Smooth muscle cell (in vitro differentiated cells): ENCODE data around the gene RASSF5. TPM values are rescaled to one million over a fixed set of nuclear protein-coding genes. Genes with fewer than 3 reads are reported as not detected.

Experiments used
- DNase-seq: peaks from one replicate; lab custom pipeline; 2025; ENCODE audit not compliant: unreplicated experiment; lab: John Stamatoyannopoulos, UW
- H2AFZ ChIP-seq: fragments of 200-600 bp; sonication (generic); 2 replicates; pipeline ENCODE4 v1.6.0; 2016; ENCODE audit warnings: antibody characterized with exemption, low read depth, mild to moderate bottlenecking
- H3F3A ChIP-seq: fragments of 200-600 bp; sonication (generic); 2 replicates; pipeline ENCODE4 v1.6.0; 2017; ENCODE audit warnings: antibody characterized with exemption, low read depth
- H3K27ac ChIP-seq: fragments of 200-600 bp; sonication (generic); 2 replicates; pipeline ENCODE4 v1.5.1; 2016; ENCODE audit warnings: low read depth, mild to moderate bottlenecking
- H3K27me3 ChIP-seq: fragments of 200-600 bp; sonication (generic); 2 replicates; pipeline ENCODE4 v1.6.1; 2016; ENCODE audit warnings: low read depth, mild to moderate bottlenecking
- H3K36me3 ChIP-seq: fragments of 200-600 bp; sonication (generic); 2 replicates; pipeline ENCODE4 v1.5.1; 2016; ENCODE audit warnings: low read depth
- H3K4me1 ChIP-seq: fragments of 200-600 bp; sonication (generic); 2 replicates; pipeline ENCODE4 v1.5.1; 2016; ENCODE audit warnings: low read depth
- H3K4me2 ChIP-seq: fragments of 200-600 bp; sonication (generic); 2 replicates; pipeline ENCODE4 v1.6.0; 2016; ENCODE audit warnings: mild to moderate bottlenecking
- H3K4me3 ChIP-seq: fragments of 200-600 bp; sonication (generic); 2 replicates; pipeline ENCODE4 v1.5.1; 2016; ENCODE audit warnings: mild to moderate bottlenecking
- H3K79me2 ChIP-seq: fragments of 200-600 bp; sonication (generic); 2 replicates; pipeline ENCODE4 v1.6.0; 2016; ENCODE audit warnings: low read depth, mild to moderate bottlenecking
- H3K9ac ChIP-seq: fragments of 200-600 bp; sonication (generic); 2 replicates; pipeline ENCODE4 v1.6.0; 2016; ENCODE audit warnings: low read depth
- H3K9me3 ChIP-seq: fragments of 200-600 bp; sonication (generic); replicated peaks from 2 replicates; pipeline ENCODE4 v1.5.1; 2016; ENCODE audit warnings: low read depth
- H4K20me1 ChIP-seq: fragments of 200-600 bp; sonication (generic); 2 replicates; pipeline ENCODE4 v1.6.0; 2016; ENCODE audit warnings: low read depth
- WGBS: methylation state at CpG from one replicate; pipeline ENCODE4 v1.1.7; 2016; ENCODE audit warnings: low lambda C conversion rate; 5-methylcytosine and 5-hydroxymethylcytosine counted together
- polyA plus RNA-seq: library from polyadenylated mRNA; unstranded; fragments of >200 nt; fragmentation: Nextera tagmentation; extraction: Ambion mirVana; gene quantifications from 2 replicates; pipeline ENCODE4 v1.2.1, GENCODE V29; 2016
- total RNA-seq: library from RNA; depleted of rRNA; stranded (reverse); fragments of >200 nt; gene quantifications from 2 replicates; pipeline ENCODE4 v1.2.3, GENCODE V29; 2014
- TF ChIP-seq, protein P1 (sequence below): fragments of 200-600 bp; sonication (generic); IDR thresholded peaks from 2 replicates; pipeline ENCODE4 v1.5.1; 2017; ENCODE audit warnings: borderline replicate concordance, mild to moderate bottlenecking, antibody characterized with exemption; ENCODE audit not compliant: insufficient read depth, poor library complexity, severe bottlenecking

Gene RASSF5
- total and polyA plus RNA-seq, 2 experiments from 2014 or later: 2.6 to 3.3 TPM

- TF ChIP-seq, protein P1, sequence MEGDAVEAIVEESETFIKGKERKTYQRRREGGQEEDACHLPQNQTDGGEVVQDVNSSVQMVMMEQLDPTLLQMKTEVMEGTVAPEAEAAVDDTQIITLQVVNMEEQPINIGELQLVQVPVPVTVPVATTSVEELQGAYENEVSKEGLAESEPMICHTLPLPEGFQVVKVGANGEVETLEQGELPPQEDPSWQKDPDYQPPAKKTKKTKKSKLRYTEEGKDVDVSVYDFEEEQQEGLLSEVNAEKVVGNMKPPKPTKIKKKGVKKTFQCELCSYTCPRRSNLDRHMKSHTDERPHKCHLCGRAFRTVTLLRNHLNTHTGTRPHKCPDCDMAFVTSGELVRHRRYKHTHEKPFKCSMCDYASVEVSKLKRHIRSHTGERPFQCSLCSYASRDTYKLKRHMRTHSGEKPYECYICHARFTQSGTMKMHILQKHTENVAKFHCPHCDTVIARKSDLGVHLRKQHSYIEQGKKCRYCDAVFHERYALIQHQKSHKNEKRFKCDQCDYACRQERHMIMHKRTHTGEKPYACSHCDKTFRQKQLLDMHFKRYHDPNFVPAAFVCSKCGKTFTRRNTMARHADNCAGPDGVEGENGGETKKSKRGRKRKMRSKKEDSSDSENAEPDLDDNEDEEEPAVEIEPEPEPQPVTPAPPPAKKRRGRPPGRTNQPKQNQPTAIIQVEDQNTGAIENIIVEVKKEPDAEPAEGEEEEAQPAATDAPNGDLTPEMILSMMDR: no peak
- no peaks in the 10 kb centered on the region for H3K36me3 ChIP-seq
- DNase-seq: no peak
- no peak overlapping the region for H3K4me3 ChIP-seq
- H4K20me1 ChIP-seq: no peaks in the 10 kb centered on the region
- no peak overlapping the region for H3K4me2 ChIP-seq
- WGBS: 68% methylated on average over 6 of the region's 6 CpGs
- no peak overlapping the region for H3K9ac ChIP-seq
- no peaks in the 10 kb centered on the region for H3F3A ChIP-seq
- H3K27ac ChIP-seq: no peak overlapping the region
- no peaks in the 10 kb centered on the region for H3K9me3 ChIP-seq
- H3K4me1 ChIP-seq: peaks cover 4% of the 10 kb centered on the region
- H3K27me3 ChIP-seq: no peaks in the 10 kb centered on the region
- no peak overlapping the region for H2AFZ ChIP-seq
- H3K79me2 ChIP-seq: no peaks in the 10 kb centered on the region
Observed at GRCh38 chr1:206496131-206496793, 11.1 kb upstream of the RASSF5 start.

GRCh38 chr1:206497363-206497762 lies 10.0 kb upstream of the RASSF5 start:
- no peak overlapping the region for H3K9ac ChIP-seq

GRCh38 chr1:206497774-206498173 lies 9.6 kb upstream of the RASSF5 start:
- Histone ChIP-seq H2AFZ (no peak overlapping the region), H3K79me2 (no peaks in the 10 kb centered on the region), H3K9me3 (no peaks in the 10 kb centered on the region), H3K27ac (no peak overlapping the region), H3K9ac (no peak overlapping the region), H3F3A (no peaks in the 10 kb centered on the region), H3K4me1 (peaks cover 4% of the 10 kb centered on the region), H3K36me3 (no peaks in the 10 kb centered on the region), H4K20me1 (no peaks in the 10 kb centered on the region), H3K27me3 (no peaks in the 10 kb centered on the region), H3K4me3 (no peak overlapping the region), H3K4me2 (no peak overlapping the region)
- DNase-seq: no peak
- TF ChIP-seq, protein P1: no peak
- WGBS: 97% methylated on average over 3 of the region's 3 CpGs

More at GRCh38 chr1:206497363-206497762, 10.0 kb upstream of the RASSF5 start:
- WGBS: 83% methylated on average over 4 of the region's 4 CpGs
- Histone ChIP-seq H4K20me1 (no peaks in the 10 kb centered on the region), H3K27ac (no peak overlapping the region), H3F3A (no peaks in the 10 kb centered on the region), H3K4me3 (no peak overlapping the region), H3K4me2 (no peak overlapping the region), H2AFZ (no peak overlapping the region), H3K27me3 (no peaks in the 10 kb centered on the region), H3K79me2 (no peaks in the 10 kb centered on the region), H3K4me1 (peaks cover 4% of the 10 kb centered on the region), H3K36me3 (no peaks in the 10 kb centered on the region), H3K9me3 (no peaks in the 10 kb centered on the region)
- TF ChIP-seq, protein P1: no peak
- DNase-seq: no peak

DNA sequence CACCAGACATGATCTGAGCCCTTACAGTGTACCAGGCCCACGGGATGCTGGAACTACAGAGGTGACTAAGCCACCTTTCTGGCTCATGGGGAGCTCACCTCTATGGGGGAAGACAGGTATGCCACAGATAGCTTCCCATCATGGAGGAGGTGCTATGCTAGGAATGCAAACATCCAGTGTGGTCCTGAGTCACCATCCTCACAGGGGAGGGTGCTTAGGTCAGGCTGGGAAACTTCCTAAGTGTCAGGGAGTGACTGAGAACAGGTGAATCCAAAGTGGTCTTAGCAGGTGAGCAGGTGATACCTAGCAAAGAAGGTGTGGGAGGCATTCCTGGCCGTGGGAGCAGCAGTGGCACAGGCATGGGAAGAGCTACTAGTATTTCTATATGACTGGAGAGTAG lies 8.6 kb upstream of the RASSF5 start:
- TF ChIP-seq, protein P1: no peak

More for the DNA sequence above, 8.6 kb upstream of the RASSF5 start:
- H3K4me1 ChIP-seq: peaks cover 4% of the 10 kb centered on the region
- H3K9me3 ChIP-seq: no peaks in the 10 kb centered on the region
- H3K9ac ChIP-seq: no peak overlapping the region
- 58% methylated on average over 2 of the region's 2 CpGs for WGBS
- no peak overlapping the region for H2AFZ ChIP-seq
- H3K27me3 ChIP-seq: no peaks in the 10 kb centered on the region
- peaks cover 5% of the 10 kb centered on the region for H3F3A ChIP-seq
- no peak overlapping the region for H3K27ac ChIP-seq
- no peak for DNase-seq
- H3K36me3 ChIP-seq: no peaks in the 10 kb centered on the region
- no peak overlapping the region for H3K4me3 ChIP-seq
- no peak overlapping the region for H3K4me2 ChIP-seq
- H3K79me2 ChIP-seq: no peaks in the 10 kb centered on the region
- H4K20me1 ChIP-seq: no peaks in the 10 kb centered on the region
